Colon (tissue), 2 donors: ENCODE data around the gene ZBTB20.

Experiments
- FAIRE-seq: peaks from 2 replicates; lab custom pipeline; 2012; peaks lifted over from hg19 to GRCh38; lab: Jason Lieb, UNC
- donor health status: control.
- donor health status: control.

ZBTB20 gene

DNA sequence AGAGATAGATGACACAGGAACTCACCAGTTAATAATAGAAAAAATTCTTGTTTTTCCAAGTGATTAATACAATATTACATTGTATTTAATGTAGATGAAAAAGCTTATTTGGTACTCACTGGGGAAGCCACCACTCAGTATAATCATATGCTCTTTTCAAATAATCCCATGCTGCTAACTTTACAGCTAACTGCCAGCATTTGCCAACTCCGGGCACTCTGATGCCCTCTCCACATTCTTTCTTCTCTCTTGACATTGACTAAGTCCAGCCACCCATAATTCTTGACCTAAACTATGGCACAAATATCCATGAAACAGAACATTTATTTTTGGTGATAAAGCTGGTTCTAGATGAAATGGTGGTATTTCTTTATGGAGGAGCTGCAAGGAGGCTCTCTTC, 384.9 kb downstream of the ZBTB20 start:
- no peak for FAIRE-seq

DNA sequence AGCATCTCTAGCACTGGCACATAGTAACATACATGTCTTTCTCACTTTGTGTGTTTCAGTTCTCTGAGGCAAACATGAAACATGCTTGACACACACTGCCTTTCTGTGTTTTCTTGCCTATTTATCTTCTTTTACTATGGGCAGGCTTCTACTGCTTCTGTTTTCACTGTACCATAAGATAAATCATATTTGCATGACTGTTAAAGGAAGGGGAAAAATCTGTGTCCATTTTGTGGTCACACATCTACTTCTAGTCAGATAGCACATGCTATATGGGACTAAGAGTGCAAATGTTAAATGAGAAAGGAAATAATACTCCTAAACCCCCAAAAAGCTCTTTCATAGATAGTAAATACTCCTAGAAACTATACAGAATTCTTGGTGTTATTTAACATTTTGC, 386.4 kb downstream of the ZBTB20 start:
- no peak for FAIRE-seq

DNA sequence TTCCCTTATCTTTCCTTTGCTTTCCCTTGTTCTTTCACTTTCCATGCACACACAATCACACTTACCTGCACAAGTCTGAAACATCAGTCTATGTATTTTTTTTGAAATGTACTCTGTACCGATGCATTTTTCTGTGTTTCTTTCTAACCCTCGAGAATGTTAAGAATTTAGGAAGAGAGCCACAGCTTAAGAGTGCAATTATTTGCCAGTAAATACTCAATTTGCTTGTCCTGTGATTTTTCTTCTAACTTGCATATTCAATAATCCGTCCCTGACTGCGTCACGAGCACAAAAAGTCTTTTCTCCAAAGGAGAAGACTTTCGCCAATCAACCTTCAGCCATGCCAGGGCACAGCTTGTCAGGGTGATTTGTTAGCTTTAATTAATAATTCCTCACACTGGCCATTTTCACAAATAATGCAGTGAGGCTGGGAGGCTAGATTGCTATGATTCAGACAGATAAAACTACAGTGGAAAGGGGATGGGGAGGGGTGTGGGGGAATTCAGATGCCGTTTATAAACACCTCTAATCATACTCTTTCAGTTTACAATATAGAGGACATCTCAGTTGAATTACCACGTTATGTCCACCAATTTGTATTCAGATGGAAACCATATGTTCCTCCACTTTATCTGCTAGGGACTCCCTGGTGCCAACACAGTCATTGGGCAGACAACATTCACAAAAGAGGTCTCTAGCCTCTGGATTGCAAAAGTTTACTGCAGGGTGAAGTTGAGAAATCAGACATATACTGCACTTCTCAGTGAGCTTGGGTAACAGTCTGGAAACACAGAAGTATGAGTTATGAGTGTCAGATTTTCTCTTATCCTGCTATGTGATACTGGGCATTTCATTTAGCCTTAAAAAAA, 388.0 kb downstream of the ZBTB20 start:
- no peak for FAIRE-seq

DNA sequence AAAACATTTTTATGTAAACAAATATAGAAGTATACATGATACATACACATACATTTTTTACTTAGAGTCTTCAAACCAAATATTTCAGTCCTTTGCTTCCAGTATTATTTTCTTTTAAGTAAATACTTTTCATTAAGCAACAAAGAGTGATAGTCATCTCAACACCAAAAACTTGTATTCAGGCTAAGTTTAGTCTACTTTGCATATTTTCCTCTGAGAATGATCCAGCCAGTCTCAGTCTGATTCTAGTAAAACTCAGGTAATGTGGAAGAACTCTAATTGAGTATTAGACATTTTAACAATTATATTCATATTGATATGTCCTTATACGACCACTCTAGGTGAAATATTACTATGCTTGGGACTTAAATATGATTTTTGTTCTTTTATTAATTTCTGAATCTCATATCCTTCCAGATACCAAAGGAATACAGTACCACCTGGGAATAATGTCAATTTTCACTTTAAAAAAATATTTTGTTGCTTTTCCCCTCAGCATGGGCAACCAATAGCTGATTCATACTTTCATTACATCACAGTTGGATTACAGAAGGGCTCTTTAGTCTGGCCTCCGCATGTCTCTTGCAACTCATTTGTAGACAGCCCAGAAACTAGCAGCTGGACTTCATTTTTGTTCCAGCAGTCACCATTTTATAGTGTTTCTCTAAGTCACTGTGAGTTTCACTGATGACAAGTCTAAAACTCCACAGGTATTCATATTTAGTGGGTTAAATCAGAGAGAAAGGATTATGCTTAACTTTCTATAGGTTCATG, 390.4 kb downstream of the ZBTB20 start:
- FAIRE-seq = no peak

DNA sequence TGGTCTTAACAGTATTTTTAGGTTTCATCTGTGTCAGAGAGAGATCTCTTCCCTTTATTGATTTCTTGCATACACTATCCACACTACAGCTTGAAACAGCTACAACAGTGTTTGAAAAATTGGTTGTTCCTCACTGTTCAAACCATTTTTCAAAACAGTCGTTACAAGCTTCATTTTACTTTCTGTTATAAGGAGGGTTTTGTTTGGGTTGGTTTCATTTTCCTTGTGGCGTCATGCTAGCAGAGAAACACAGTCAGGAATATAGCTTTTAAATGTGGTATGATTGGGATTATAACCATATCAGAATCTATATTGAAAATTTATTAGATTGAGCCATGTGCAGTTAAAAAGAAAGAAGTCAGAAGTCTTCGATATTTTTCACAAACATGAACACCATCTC, 400.6 kb downstream of the ZBTB20 start:
- FAIRE-seq = no peak

DNA sequence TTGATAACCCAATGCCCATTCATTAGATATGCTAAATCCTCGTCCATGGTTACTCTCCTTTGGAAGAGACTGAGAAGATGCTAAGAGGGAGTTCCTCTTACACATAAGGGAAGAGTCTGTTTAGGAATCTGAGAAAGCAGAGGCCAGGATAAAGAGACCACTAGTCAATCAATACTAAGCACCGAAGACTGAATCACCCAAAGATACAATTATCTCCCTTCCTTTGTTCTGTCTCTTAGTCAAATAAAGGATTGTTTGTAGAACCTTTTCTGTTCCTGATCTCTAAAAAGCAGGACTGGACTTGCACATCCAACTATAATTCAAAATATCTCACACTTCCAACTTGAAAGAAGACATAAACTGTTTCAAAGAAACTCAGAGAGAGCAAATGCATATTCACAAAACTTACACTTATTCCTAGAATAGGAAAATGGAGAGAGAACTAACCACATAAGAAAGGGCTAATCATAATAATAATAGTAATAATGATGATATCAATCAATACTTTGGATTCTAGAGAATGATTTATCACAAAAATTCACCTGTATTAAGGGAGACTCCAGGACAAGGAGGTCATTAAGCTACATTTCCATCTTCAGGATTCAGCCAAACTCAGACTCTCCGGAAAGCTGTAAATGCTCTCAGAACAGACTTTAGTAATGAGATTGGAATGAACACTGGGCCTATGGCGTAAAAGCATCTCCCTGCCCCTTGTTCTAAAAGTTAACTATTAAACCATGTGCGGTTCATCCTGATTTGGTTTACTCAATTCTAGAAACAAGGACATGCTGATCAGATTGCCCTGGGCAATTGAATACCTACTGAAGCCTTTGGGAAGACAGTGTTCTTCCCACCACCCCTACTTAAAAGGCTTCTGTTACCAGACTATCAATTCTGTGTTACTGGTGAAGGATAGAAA, 401.5 kb downstream of the ZBTB20 start:
- FAIRE-seq = peak; percentile 14

DNA sequence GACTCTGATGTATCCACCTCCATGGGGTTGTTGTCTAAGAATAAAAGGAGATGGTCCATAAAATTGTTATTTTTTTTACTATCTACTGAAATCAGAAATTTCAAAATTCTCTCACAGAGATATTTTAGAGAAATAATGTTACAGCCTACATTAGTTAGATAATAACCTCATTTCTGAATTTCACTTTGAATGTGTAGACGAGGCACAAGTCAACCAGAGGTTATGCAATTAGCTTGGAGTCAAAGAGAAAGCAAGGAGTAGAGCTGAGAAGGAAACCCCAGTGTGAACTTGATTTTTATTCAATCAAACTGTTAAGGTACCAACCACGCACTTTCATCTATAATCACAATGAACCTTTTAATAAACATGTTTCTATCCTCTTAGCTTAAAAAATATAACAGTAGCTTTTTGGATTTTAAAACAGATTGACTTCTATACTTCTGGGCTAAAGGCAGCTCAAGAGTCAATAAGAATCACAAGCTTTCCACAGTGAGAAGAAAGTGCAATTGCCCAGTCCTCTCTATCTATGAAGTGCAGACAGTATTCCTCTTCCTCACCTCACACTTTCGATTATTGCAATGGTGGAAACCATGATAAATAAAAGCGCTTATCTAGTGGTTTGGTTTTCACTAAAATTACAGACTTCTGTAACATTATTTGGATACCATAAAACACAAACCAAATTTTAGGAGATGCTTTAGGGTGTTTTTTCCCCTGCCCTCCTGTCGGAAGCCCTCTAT, 403.2 kb downstream of the ZBTB20 start:
- no peak for FAIRE-seq

DNA sequence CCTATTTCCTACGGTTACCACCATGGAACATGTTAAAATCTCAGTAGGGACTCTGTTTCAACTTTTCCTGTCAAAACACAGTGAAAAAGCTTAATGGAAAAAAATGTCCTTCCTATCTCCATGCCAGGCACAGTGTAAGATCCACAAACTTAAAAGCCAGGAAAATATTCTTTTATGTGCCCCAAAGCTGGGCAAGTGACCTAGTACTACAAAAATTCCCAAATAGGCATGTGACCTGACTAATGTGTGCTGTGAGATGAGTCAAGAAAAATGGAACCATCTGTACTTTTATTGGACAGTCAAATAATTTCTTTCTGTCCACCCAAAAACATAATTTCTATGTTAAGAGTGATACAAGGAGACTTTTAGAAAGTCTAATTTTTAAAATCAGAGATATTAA, 406.0 kb downstream of the ZBTB20 start:
- FAIRE-seq = no peak

DNA sequence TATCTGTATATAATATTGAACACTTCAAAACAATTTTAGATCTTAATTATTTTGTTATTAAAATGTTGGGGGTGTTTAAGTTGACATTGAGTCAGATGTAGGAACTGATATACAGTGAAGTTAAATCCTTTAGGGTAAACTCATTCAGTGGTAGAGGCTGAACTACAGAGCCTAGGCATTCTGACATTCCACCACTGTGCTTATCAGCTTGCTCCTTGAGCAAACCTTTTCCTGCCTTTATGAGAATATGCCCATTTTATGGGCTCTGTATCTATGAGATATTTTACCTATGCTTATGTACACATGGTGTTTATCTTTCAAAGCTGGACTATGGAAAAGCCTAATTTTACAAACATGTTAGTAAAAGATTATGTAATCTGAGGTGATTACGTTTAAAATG, 407.5 kb downstream of the ZBTB20 start:
- no peak for FAIRE-seq

DNA sequence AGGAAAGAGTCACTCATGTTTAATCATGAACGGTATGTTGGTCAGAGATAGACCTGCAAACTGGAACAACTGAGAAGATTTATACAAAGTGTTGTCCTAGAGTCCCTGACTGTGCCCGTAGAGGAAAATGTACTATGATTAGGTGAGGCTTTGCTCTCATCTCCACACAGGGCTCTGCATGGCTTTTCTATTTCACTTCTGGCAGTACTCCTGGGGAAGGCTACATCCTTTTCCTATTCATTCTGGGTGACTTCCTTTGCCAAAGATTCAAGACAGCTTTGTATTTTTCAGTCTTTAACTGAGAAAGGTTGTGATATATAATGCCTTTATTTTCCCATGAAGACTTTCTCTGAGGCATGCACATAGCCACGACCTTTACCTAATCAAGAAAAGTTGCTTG, 414.7 kb downstream of the ZBTB20 start:
- FAIRE-seq = no peak

DNA sequence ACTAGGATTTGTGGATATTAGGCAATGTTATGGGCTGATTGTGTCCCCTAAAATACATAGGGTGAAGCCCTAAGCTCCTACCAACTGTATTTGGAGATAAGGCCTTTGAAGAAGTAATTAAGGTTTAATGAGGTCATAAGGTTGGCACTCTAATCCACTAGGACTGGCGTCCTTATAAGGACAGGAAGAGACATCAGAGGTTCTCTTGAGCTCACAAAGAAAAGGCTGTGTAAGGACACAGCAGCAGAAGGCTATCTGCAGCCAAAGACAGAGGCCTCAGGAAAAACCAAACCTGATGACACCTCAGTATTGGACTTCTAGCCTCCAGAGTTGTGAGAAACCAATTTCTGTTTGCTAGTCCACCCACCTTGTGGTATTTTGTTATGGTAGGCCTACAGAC, 416.7 kb downstream of the ZBTB20 start:
- no peak for FAIRE-seq

DNA sequence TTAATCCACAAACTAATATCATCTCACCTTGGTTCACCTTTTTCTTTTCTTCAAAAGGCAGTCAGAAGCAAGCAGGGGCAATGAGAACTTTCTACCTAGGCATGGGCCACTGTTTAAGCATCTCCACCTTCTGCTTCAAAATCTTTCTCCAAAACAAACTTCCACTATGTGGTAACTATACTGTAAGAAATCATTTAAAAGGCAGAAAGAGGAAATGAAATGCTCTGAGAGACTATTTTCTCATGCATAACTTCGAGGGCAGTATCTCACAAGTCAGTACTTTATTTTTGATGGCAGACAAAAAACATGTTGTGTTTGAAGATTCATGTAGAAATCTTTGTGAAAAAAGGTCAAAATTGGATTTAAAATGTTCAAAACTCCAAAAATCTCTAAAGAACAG, 419.7 kb downstream of the ZBTB20 start:
- FAIRE-seq = no peak

DNA sequence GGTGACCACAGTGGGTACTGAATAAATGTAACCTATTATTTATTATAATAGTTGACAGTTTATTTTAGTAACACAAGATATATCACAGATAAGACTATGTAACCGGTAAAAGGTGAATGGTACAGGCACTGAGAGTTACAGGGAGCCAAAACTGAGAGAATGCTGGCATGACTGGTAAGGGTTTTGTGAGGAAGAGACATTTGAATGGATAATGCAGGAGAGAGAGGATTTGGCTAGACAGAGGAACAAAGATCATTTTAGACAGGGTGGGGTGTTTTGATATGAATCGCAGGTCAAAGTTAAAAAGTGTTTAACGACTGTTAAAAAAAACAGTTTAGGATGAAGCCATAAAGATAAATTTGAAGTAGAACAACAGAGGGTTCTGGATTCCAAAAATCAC, 421.1 kb downstream of the ZBTB20 start:
- no peak for FAIRE-seq

DNA sequence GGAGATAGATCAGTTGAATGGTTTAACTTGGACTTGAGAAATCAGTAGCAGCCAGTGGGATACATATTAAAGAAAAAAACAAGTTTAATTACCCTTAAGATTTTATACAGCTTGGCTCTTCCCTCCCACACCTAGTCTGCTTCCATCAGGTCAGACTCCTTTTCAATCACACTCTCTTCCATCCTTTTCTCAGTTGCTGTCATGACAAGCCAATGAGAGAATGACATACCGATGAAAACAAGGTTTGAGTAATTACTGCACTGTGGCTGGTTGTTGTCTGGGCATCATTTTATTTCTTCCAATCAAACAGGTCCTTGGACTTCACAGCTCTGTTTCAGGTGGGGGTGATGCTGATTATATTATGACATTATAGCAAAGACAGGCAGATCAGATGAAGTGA, 424.6 kb downstream of the ZBTB20 start:
- FAIRE-seq = no peak

DNA sequence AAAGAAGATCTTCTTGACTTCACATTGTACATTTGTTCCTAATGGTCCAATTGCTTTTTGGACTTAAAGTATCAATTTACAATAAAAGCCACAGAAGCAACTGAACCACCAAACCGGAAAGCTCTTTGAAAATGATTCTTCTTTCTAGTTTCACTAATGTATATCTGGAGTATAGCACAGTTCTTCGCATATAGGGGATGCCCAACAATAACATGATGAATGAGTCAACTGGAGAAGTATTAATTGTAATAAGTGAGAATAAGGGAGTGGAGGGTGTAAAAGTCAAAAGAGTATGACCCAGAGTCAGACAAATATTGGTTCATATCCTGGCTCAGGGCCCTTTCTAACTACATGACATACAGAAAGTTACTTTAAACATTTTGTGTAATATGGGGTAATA, 425.2 kb downstream of the ZBTB20 start:
- no peak for FAIRE-seq

DNA sequence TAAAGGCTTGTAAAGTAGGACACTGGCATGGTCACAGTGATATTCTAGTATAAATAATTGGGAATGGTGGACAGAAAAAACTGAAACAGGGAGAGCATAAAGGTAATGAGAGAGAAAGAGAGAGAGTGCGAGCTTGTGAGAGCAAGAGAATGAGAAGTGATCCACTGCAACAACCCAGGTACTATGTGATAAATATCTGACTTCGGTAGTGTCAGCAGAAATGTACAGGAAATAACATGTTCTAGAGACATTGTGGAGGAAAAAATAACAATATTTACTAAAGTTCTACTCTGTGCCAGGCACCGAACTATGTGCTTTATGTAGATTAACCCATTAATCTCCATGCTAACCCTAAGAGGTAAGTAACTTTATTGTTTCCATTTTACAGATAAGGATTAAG, 425.9 kb downstream of the ZBTB20 start:
- FAIRE-seq = no peak

DNA sequence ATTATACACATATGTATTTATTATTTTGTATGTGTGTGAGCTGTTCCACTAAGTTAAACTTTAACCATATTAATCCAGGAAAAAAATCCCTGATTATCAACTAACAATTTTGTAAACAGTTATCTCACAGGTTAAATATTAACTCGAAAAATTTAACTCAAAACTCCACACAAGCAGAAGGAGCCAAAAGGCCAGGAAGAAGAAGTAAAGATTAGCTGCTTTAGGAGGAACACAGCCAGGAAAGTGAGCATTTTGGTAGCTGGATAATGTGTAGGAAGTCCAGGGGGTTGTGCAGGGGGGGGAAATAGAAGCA, 428.2 kb downstream of the ZBTB20 start:
- no peak for FAIRE-seq

DNA sequence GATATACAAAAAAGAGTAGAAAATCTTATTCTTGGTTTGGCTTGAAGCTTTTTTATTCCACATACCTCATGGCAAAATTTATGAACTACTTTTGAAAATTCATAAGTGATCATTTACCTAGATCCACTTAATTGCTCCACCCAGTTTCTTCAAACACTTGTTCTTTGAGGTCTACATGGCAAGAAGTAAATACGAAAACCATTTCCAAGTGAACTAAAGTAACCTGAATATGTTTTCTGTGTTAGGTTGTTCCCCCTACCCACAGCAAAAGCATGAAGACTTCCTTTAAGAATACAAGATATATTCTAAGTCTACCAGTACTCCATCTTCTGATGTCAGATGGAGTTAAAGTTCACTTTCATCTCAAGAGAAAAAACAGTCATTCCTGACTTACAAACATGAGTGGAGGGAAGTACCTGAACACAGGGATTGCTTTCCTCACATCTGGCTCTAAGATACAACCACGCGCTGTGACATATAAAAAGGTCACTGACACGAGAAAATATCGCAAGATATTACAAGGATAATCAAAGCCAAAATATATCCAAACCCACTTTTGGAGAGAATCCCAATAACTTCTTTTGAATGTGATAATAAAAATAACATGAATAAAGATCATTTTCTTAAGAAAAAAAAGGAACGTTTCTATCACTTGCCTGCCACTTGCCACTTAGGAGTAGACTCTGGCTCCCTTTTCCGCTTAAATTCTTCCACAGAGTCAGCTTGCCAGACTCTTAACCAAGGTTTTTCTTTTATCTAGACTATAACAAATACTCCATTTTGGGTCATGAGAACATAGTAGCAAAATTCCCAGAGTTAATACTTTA, 428.8 kb downstream of the ZBTB20 start:
- no peak for FAIRE-seq

DNA sequence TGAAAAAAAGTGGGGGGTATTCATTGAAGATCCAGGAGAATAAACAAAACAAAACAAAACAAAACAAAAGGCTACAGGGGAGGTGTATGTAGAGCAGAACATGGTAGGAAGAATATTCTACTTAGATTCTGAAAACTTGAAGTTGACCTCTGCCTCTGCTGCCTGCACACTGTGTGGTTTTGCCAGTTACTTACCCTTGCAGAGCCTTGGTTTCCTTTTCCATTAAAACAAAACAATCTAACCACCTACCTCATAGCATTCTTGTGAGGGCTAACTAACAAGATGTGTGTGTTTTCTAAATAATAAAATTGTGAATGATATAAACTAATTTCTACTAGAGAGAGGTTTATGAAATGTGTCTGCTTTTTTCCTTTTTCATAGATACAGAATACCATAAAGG, 430.2 kb downstream of the ZBTB20 start:
- FAIRE-seq = no peak

DNA sequence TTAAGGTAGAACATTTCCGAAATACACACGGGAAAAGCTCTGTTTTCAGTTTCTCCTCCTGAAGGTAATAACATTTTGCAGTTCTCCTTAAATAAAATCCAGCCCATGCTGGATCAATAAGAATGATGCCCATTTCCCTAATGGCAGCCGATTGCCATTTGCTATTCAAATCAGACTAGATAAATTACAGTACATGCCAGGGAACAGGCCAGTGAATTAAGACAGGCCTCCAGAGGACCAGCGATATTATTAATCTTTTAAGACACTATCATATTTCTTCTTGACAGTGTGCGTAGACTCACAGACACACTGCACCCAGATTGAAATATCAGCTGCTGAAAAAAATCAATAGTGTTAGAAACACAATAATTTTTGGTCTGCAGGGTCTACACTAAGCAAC, 431.0 kb downstream of the ZBTB20 start:
- no peak for FAIRE-seq

DNA sequence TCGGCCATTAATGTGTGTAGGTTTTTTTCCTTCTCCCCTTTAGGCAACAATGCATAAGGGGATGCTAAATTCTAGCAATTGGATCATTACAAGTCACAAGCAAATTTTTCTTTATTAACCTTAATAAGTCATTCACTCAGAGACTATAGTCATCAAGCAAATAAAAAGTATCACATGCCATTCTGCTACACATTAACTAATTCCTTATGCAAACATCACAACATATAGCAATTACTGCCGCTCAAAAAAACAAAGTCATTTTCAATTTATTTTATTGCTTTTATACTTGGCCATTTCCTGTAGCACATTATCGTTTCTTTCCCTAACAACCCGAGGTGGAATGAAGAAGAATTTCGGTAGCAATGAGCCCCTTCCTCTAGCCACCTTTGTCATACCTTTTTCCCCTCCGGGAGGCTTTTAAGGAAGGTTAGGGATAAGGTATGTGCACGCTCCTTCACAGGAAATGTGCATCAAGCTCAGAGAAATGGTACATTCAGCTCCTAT, 432.1 kb downstream of the ZBTB20 start:
- peak; percentile 57 for FAIRE-seq
